ENCODE data around the gene SLC15A4. TPM values are rescaled to one million over a fixed set of nuclear protein-coding genes. Genes with fewer than 3 reads are reported as not detected.
A peak's percentile ranks its signal among the peaks of the same experiment; 100 is the strongest.

SLC15A4 gene
- 20.3 TPM for polyA plus RNA-seq (2013, experiment 1 of 2)
- 20.9 TPM for polyA plus RNA-seq (2013, experiment 2 of 2)

- peak within 1 kb of the TSS; percentile 98 for H4K8ac ChIP-seq (ENCODE audit: low read length)
Observed at GRCh38 chr12:128823916-128824839, at the start of gene SLC15A4. Gene SLC15A4, minus strand, starts transcription at chr12:128823958. Its CDS starts 15 bp downstream, at chr12:128823943.

GRCh38 chr12:128872303-128872702 is 48.5 kb upstream of the SLC15A4 start:
- no peak for DNase-seq
- Histone ChIP-seq H3K79me1 (replicated peaks; ENCODE audit: low read length, poor library complexity, severe bottlenecking) (no peaks in the 10 kb centered on the region), H4K8ac (ENCODE audit: low read length) (no peak overlapping the region), H2BK120ac (ENCODE audit: low read depth, low read length) (no peak overlapping the region), H3K27ac (ENCODE audit: low read length, poor library complexity, severe bottlenecking) (no peak overlapping the region), H3K4me2 (ENCODE audit: low read length, poor library complexity, severe bottlenecking) (no peak overlapping the region), H3K27me3 (ENCODE audit: control insufficient read depth in 1 of 2, insufficient read depth in 1 of 2, low read length in 2 of 2) (no peaks in the 10 kb centered on the region), H2AK5ac (ENCODE audit: low read length, severe bottlenecking) (no peak overlapping the region), H3K9ac (ENCODE audit: low read length) (no peak overlapping the region), H3K4ac (ENCODE audit: low read depth in 1 of 2, low read length in 2 of 2) (no peak overlapping the region), H2AFZ (ENCODE audit: low read depth, low read length) (no peak overlapping the region), H3K4me3 (ENCODE audit: insufficient read depth in 1 of 2, low read depth in 1 of 2, low read length in 2 of 2) (no peak overlapping the region), H3K18ac (ENCODE audit: low read depth in 1 of 2, low read length in 2 of 2) (no peak overlapping the region), H4K91ac (ENCODE audit: low read length) (no peak overlapping the region), H2BK15ac (ENCODE audit: low read depth, poor library complexity, severe bottlenecking) (no peak overlapping the region), H3K4me1 (ENCODE audit: control insufficient read depth, insufficient read depth, low read depth, low read length) (no peaks in the 10 kb centered on the region), H2BK12ac (ENCODE audit: low read length in 2 of 2) (no peak overlapping the region), H3K36me3 (ENCODE audit: control insufficient read depth in 1 of 2, insufficient read depth in 2 of 2, low read depth in 1 of 2, low read length in 2 of 2) (no peaks in the 10 kb centered on the region), H3K14ac (ENCODE audit: low read length in 2 of 2) (no peak overlapping the region), H2BK5ac (ENCODE audit: low read depth, low read length, poor library complexity, severe bottlenecking) (no peak overlapping the region), H3K23ac (ENCODE audit: low read length in 2 of 2) (no peak overlapping the region), H3K9me3 (ENCODE audit: control insufficient read depth, low read length) (peaks cover 23% of the 10 kb centered on the region)
- 85% methylated on average over 5 of the region's 5 CpGs for WGBS

More at GRCh38 chr12:128823916-128824839, at the start of gene SLC15A4:
- Histone ChIP-seq H3K14ac (ENCODE audit: low read length in 2 of 2) (peak within 1 kb of the TSS; percentile 87 to 99), H3K36me3 (ENCODE audit: control insufficient read depth in 1 of 2, insufficient read depth in 2 of 2, low read depth in 1 of 2, low read length in 2 of 2) (peaks cover 7 to 14% of the 10 kb centered on the region in 2 experiments), H3K23ac (ENCODE audit: low read length in 2 of 2) (peak within 1 kb of the TSS; percentile 83 to 92), H3K4ac (ENCODE audit: low read depth in 1 of 2, low read length in 2 of 2) (peak within 1 kb of the TSS; percentile 94 to 97), H3K27me3 (ENCODE audit: control insufficient read depth in 1 of 2, insufficient read depth in 1 of 2, low read length in 2 of 2) (no peaks in the 10 kb centered on the region), H2AK5ac (ENCODE audit: low read length, severe bottlenecking) (peak within 1 kb of the TSS; percentile 40), H2BK15ac (ENCODE audit: low read depth, poor library complexity, severe bottlenecking) (peak within 1 kb of the TSS; percentile 37), H2BK120ac (ENCODE audit: low read depth, low read length) (peak within 1 kb of the TSS; percentile 77), H4K91ac (ENCODE audit: low read length) (peak within 1 kb of the TSS; percentile 98), H3K4me3 (ENCODE audit: insufficient read depth in 1 of 2, low read depth in 1 of 2, low read length in 2 of 2) (peak within 1 kb of the TSS; percentile 97 to 98), H3K9me3 (ENCODE audit: control insufficient read depth, low read length) (no peaks in the 10 kb centered on the region), H3K9ac (ENCODE audit: low read length) (peak within 1 kb of the TSS; percentile 96), H3K4me2 (ENCODE audit: low read length, poor library complexity, severe bottlenecking) (peak within 1 kb of the TSS; percentile 73), H3K27ac (ENCODE audit: low read length, poor library complexity, severe bottlenecking) (peak within 1 kb of the TSS; percentile 97), H3K18ac (ENCODE audit: low read depth in 1 of 2, low read length in 2 of 2) (peak within 1 kb of the TSS; percentile 94 to 96), H2BK12ac (ENCODE audit: low read length in 2 of 2) (peak within 1 kb of the TSS in 1 of 2 experiments; percentile 26), H3K4me1 (ENCODE audit: control insufficient read depth, insufficient read depth, low read depth, low read length) (peaks cover 24% of the 10 kb centered on the region), H3K79me1 (replicated peaks; ENCODE audit: low read length, poor library complexity, severe bottlenecking) (peaks cover 4% of the 10 kb centered on the region), H2BK5ac (ENCODE audit: low read depth, low read length, poor library complexity, severe bottlenecking) (peak within 1 kb of the TSS; percentile 22), H2AFZ (ENCODE audit: low read depth, low read length) (peak within 1 kb of the TSS; percentile 84)
- WGBS = 10% methylated on average over 61 of the region's 63 CpGs
- peak; percentile 91 for DNase-seq

GRCh38 chr12:128871516-128871892 is 47.7 kb upstream of the SLC15A4 start:
- H3K4ac ChIP-seq (ENCODE audit: low read depth in 1 of 2, low read length in 2 of 2) = no peak overlapping the region
- no peak overlapping the region for H2AK5ac ChIP-seq (ENCODE audit: low read length, severe bottlenecking)
- no peak overlapping the region for H2BK120ac ChIP-seq (ENCODE audit: low read depth, low read length)
- no peak overlapping the region for H4K8ac ChIP-seq (ENCODE audit: low read length)
- H3K14ac ChIP-seq (ENCODE audit: low read length in 2 of 2) = no peak overlapping the region
- H3K4me1 ChIP-seq (ENCODE audit: control insufficient read depth, insufficient read depth, low read depth, low read length) = no peaks in the 10 kb centered on the region
- no peak overlapping the region for H3K18ac ChIP-seq (ENCODE audit: low read depth in 1 of 2, low read length in 2 of 2)
- H3K27me3 ChIP-seq (ENCODE audit: control insufficient read depth in 1 of 2, insufficient read depth in 1 of 2, low read length in 2 of 2) = no peaks in the 10 kb centered on the region
- no peak for DNase-seq
- 75% methylated on average over 2 of the region's 2 CpGs for WGBS
- no peak overlapping the region for H2BK15ac ChIP-seq (ENCODE audit: low read depth, poor library complexity, severe bottlenecking)
- no peak overlapping the region for H2AFZ ChIP-seq (ENCODE audit: low read depth, low read length)
- no peaks in the 10 kb centered on the region for H3K79me1 ChIP-seq (replicated peaks; ENCODE audit: low read length, poor library complexity, severe bottlenecking)
- H3K23ac ChIP-seq (ENCODE audit: low read length in 2 of 2) = no peak overlapping the region
- no peak overlapping the region for H3K27ac ChIP-seq (ENCODE audit: low read length, poor library complexity, severe bottlenecking)
- no peak overlapping the region for H2BK12ac ChIP-seq (ENCODE audit: low read length in 2 of 2)
- H2BK5ac ChIP-seq (ENCODE audit: low read depth, low read length, poor library complexity, severe bottlenecking) = no peak overlapping the region
- H3K4me2 ChIP-seq (ENCODE audit: low read length, poor library complexity, severe bottlenecking) = no peak overlapping the region
- H4K91ac ChIP-seq (ENCODE audit: low read length) = no peak overlapping the region
- no peaks in the 10 kb centered on the region for H3K36me3 ChIP-seq (ENCODE audit: control insufficient read depth in 1 of 2, insufficient read depth in 2 of 2, low read depth in 1 of 2, low read length in 2 of 2)
- no peak overlapping the region for H3K4me3 ChIP-seq (ENCODE audit: insufficient read depth in 1 of 2, low read depth in 1 of 2, low read length in 2 of 2)
- no peak overlapping the region for H3K9ac ChIP-seq (ENCODE audit: low read length)
- H3K9me3 ChIP-seq (ENCODE audit: control insufficient read depth, low read length) = peaks cover 15% of the 10 kb centered on the region

GRCh38 chr12:128867466-128867865 is 43.7 kb upstream of the SLC15A4 start:
- no peak overlapping the region for H2BK5ac ChIP-seq (ENCODE audit: low read depth, low read length, poor library complexity, severe bottlenecking)

More at GRCh38 chr12:128867466-128867865, 43.7 kb upstream of the SLC15A4 start:
- H4K8ac ChIP-seq (ENCODE audit: low read length) = no peak overlapping the region
- no peak overlapping the region for H3K4me3 ChIP-seq (ENCODE audit: insufficient read depth in 1 of 2, low read depth in 1 of 2, low read length in 2 of 2)
- H2BK15ac ChIP-seq (ENCODE audit: low read depth, poor library complexity, severe bottlenecking) = no peak overlapping the region
- H2BK120ac ChIP-seq (ENCODE audit: low read depth, low read length) = no peak overlapping the region
- no peak for DNase-seq
- H3K9me3 ChIP-seq (ENCODE audit: control insufficient read depth, low read length) = no peaks in the 10 kb centered on the region
- no peaks in the 10 kb centered on the region for H3K79me1 ChIP-seq (replicated peaks; ENCODE audit: low read length, poor library complexity, severe bottlenecking)
- H2AK5ac ChIP-seq (ENCODE audit: low read length, severe bottlenecking) = no peak overlapping the region
- no peaks in the 10 kb centered on the region for H3K27me3 ChIP-seq (ENCODE audit: control insufficient read depth in 1 of 2, insufficient read depth in 1 of 2, low read length in 2 of 2)
- H3K18ac ChIP-seq (ENCODE audit: low read depth in 1 of 2, low read length in 2 of 2) = no peak overlapping the region
- no peak overlapping the region for H3K4me2 ChIP-seq (ENCODE audit: low read length, poor library complexity, severe bottlenecking)
- H3K36me3 ChIP-seq (ENCODE audit: control insufficient read depth in 1 of 2, insufficient read depth in 2 of 2, low read depth in 1 of 2, low read length in 2 of 2) = no peaks in the 10 kb centered on the region
- H4K91ac ChIP-seq (ENCODE audit: low read length) = no peak overlapping the region
- H2AFZ ChIP-seq (ENCODE audit: low read depth, low read length) = no peak overlapping the region
- H3K9ac ChIP-seq (ENCODE audit: low read length) = no peak overlapping the region
- no peaks in the 10 kb centered on the region for H3K4me1 ChIP-seq (ENCODE audit: control insufficient read depth, insufficient read depth, low read depth, low read length)
- WGBS = 85% methylated on average over 13 of the region's 13 CpGs
- H3K14ac ChIP-seq (ENCODE audit: low read length in 2 of 2) = no peak overlapping the region
- no peak overlapping the region for H3K27ac ChIP-seq (ENCODE audit: low read length, poor library complexity, severe bottlenecking)
- no peak overlapping the region for H2BK12ac ChIP-seq (ENCODE audit: low read length in 2 of 2)
- H3K23ac ChIP-seq (ENCODE audit: low read length in 2 of 2) = no peak overlapping the region
- no peak overlapping the region for H3K4ac ChIP-seq (ENCODE audit: low read depth in 1 of 2, low read length in 2 of 2)
